Right hindlimb (tissue), 1 donor: ENCODE measurements around the gene MARCHF3.
"Not testable (repeated sequence)": the region's sequence is repeated elsewhere in the genome, so short reads cannot be mapped to it uniquely, and the experiment has no call there.

ENCODE experiments used
- DNase-seq: peaks from one replicate; pipeline ENCODE4 v3.0.0-alpha.2; 2018

Gene MARCHF3

GRCh38 chr5:126869005-126869451 is 161.3 kb downstream of the MARCHF3 start:
- peak; percentile 86 for DNase-seq

GRCh38 chr5:126868338-126869004 is 161.9 kb downstream of the MARCHF3 start:
- DNase-seq, result no peak

GRCh38 chr5:126866851-126867636 is 163.3 kb downstream of the MARCHF3 start:
- peak; percentile 51 for DNase-seq

- DNase-seq, result no peak
Observed at GRCh38 chr5:126865299-126865698, 165.1 kb downstream of the MARCHF3 start.

GRCh38 chr5:126864042-126864688 is 166.2 kb downstream of the MARCHF3 start:
- DNase-seq, result peak; percentile 76

- no peak for DNase-seq
Observed at GRCh38 chr5:126863402-126863801, 167.0 kb downstream of the MARCHF3 start.

- no peak for DNase-seq
Observed at GRCh38 chr5:126858441-126858840, 171.9 kb downstream of the MARCHF3 start.

GRCh38 chr5:126857472-126858410 is 172.6 kb downstream of the MARCHF3 start:
- DNase-seq, result peak; percentile 75

GRCh38 chr5:126855266-126855665 is 175.1 kb downstream of the MARCHF3 start:
- no peak for DNase-seq

- DNase-seq, result no peak
Observed at GRCh38 chr5:126854526-126855110, 175.7 kb downstream of the MARCHF3 start.

GRCh38 chr5:126853541-126854307 is 176.6 kb downstream of the MARCHF3 start:
- DNase-seq, result not testable (repeated sequence)

- DNase-seq, result no peak
Observed at GRCh38 chr5:126852841-126853271, 177.5 kb downstream of the MARCHF3 start.

- DNase-seq, result no peak
Observed at GRCh38 chr5:126852091-126852571, 178.2 kb downstream of the MARCHF3 start.

GRCh38 chr5:126851501-126852011 is 178.8 kb downstream of the MARCHF3 start:
- DNase-seq, result peak; percentile 89

GRCh38 chr5:126849101-126849678 is 181.2 kb downstream of the MARCHF3 start:
- no peak for DNase-seq

- DNase-seq, result no peak
Observed at GRCh38 chr5:126848253-126848652, 182.1 kb downstream of the MARCHF3 start.

- DNase-seq, result peak; percentile 43
Observed at GRCh38 chr5:126847826-126848251, 182.5 kb downstream of the MARCHF3 start.

- DNase-seq, result peak; percentile 34
Observed at GRCh38 chr5:126847456-126847820, 182.9 kb downstream of the MARCHF3 start.

- DNase-seq, result peak; percentile 21
Observed at GRCh38 chr5:126846744-126847455, 183.5 kb downstream of the MARCHF3 start.

GRCh38 chr5:126846344-126846743 is 184.0 kb downstream of the MARCHF3 start:
- DNase-seq, result peak; percentile 23
